Activated CD4-positive, alpha-beta T cell treated with anti-CD3 and anti-CD28 coated beads for 24 hours (primary cell): Measurements from ENCODE around the gene TLE1.
A peak's percentile ranks its signal among the peaks of the same experiment; 100 is the strongest.
"Not testable (repeated sequence)": the region's sequence is repeated elsewhere in the genome, so short reads cannot be mapped to it uniquely, and the experiment has no call there.

Source experiments
- DNase-seq, 2 donors: peaks; one replicate each; pipeline ENCODE4 v3.0.0-alpha.2; 2020; ENCODE audit warnings: low read depth in 2 of 2

Gene TLE1

GRCh38 chr9:81689343-81690175 is at the start of gene TLE1:
TLE1 (minus strand) TSS chr9:81689547; CDS start chr9:81688240, 1,307 bp downstream.
- peak; percentile 52 to 53 for DNase-seq

DNA sequence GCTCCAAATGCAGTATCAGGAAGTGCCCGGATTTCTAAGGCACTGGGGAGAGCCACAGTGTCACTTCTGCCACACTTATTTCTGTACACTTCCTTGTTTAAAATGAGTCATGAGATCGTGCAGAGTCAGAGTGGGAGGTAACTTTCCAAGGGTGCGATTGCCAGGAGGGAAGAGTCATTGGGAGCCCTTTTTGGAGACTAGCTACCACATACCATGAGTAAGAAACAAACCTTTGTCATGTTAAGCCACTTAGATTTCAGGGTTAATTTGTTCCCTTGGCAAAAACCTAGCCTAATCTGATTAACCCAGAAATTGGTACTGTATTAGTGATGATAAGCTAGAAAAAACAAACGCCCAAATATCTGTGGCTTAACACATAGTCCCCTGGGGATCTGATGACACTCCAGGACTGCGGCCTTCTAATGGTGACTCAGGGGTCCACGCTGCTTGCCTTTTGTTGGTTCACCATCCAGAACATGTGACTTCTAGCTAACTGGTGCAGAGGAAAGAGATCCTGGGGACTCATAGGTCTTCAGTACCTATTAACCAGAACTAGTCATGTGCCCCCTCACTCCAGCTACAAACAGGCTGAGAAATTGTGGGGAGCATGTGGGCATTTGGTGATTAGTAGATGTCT is 48.6 kb upstream of the TLE1 start:
- DNase-seq: no peak

DNA sequence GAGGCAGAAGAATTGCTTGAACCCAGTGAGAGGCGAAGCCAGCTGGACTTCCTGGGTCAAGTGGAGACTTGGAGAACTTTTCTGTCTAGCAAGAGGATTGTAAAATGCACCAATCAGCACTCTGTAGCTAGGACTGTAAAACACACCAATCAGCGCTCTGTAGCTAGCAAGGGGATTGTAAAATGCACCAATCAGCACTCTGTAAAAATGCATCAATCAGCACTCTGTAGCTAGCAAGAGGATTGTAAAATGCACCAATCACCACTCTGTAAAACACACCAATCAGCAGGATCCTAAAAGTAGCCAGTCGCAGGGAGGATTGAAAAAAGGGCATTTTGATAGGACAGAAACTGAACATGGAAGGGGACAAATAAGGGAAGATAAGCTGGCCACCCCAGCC is 41.2 kb upstream of the TLE1 start:
- DNase-seq: not testable (repeated sequence)

- no peak for DNase-seq
Observed at GRCh38 chr9:81729135-81729534, 39.8 kb upstream of the TLE1 start.

DNA sequence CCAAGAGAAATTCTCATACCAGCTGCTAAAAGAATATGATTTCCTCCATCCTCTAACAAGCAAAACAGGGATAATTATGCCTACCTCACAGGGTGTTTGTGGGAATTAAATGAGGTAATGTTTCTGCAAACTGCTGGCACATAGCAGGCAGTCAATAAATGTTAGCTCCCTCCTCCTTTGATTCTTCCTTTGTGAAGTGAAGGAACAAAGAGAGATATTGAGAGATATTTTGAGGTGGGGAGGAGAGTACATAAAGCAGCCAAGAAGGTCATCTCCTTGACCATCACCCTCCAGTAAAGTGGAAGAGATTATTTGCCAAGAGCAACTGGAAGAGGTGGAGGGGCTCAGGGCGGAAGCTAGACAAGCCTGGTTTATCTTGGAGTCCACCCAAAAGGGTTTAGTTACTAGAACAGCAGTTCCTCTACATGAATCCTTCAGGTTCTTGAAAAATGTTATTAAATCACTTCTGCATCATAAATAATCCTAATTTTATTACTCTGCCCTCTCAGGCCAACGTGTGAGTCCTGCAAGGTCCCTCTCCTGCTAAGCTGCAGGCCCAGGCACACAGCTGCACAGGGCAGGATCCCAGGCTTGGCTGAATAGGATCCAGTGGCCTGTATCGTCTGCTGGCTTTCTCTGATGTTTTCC is 35.0 kb upstream of the TLE1 start:
- no peak for DNase-seq

DNA sequence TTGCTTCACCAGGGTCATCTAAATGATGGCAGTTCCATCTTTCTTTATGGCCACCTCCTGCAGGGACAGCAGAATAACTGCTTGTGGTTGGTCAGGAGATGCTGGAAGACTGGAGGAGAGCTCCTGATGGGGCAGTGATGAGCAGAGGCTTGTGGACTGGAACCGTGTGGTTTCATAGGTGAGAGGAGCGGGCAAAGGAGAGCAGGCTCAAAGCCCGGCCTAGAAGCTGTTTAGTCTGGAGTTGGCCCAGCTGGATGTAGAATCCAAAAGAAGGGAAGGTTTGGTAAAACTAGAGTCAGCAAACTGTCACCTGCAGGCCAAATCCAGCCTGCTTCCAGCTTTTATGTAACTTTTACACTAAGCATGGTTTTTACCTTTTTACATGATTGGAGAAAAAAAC is 32.9 kb upstream of the TLE1 start:
- DNase-seq: no peak

- DNase-seq: no peak
Observed at GRCh38 chr9:81720450-81721086, 31.2 kb upstream of the TLE1 start.

GRCh38 chr9:81719972-81720371 is 30.6 kb upstream of the TLE1 start:
- no peak for DNase-seq

GRCh38 chr9:81718244-81718643 is 28.9 kb upstream of the TLE1 start:
- DNase-seq: no peak

- no peak for DNase-seq
Observed at GRCh38 chr9:81717747-81718077, 28.4 kb upstream of the TLE1 start.

GRCh38 chr9:81717061-81717746 is 27.9 kb upstream of the TLE1 start:
- no peak for DNase-seq

DNA sequence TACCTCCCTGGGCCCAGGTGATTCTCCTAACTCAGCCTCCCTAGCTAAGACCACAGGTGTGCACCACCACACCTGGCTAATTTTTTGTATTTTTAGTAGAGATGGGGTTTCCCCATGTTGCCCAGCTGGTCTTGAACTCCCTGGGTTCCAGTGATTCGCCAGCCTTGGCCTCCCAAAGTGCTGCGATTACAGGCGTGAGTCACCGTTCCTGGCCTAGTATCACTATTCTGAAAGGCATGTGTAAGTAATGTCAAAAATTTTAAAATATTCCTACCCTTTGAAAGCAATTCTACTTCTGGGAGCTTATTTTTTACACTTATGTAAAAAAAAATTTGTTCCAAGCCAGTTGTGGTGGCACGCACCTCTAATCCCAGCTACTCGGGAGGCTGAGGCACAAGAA is 27.1 kb upstream of the TLE1 start:
- no peak for DNase-seq

DNA sequence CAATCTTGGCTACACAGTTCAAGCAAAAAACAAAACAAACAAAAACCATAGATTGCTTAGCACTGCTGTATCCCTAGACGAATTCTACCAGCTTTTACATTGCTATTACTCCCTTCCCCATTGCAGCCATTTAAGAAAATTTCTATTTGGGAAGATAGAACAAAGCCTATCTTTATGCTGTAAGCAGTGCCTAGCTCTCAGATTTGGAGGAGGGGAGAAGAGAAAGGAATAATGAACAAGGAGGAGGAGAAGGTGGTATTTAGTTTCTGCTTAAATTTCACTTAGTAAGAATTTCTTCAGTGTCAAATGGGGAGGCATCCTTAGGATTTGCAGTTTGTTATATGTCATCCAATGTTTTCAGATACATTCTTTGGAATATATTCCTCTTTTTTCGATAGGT is 16.2 kb upstream of the TLE1 start:
- DNase-seq: no peak

- no peak for DNase-seq
Observed at GRCh38 chr9:81694541-81694940, 5.2 kb upstream of the TLE1 start.

GRCh38 chr9:81693671-81694378 is 4.5 kb upstream of the TLE1 start:
- no peak for DNase-seq

GRCh38 chr9:81690251-81690851 is 1.0 kb upstream of the TLE1 start:
- DNase-seq: no peak

GRCh38 chr9:81689093-81689342 is 329 bp downstream of the TLE1 start:
- DNase-seq: not testable (repeated sequence)

DNA sequence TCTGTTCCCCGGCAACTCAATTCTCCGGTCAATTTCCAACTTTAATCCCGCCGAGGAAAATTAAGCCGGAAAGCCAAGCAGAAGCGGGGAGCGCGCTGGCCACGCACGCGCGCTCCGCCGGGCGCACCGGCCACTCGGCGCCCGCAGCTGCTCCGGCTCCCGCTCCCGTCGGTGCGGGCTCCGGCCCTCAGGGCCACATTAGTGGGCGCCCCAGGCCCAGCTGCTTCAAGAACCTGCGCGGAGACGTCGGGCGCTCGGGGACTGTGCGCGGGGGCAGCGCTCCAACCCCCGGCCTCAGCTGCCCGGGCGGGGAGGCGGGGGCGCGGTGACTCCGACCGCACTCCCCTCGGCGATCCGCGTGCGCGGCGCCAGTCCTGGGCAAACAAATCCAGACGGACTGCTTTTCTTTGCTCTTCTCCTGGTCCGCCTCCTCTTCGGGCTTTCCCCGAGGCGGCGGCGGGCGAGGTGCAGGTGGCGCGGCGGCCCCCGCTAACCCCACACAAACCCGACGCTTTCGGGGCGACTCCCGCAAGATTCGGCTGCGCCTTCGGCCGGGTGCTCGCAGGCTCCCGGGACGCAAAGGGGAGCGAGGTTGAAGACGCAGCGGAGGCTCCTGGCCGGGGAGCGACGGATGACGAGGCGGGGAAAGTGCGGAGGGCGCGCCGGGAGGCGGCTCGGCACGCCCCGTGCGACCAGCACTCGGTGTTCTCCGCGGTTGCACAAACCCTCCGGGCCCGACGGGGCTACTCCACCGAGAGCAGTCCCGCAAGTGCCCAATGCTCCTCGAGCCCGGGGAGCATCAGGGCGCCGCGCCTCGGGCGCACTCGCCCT is 870 bp downstream of the TLE1 start:
- DNase-seq: not testable (repeated sequence)

DNA sequence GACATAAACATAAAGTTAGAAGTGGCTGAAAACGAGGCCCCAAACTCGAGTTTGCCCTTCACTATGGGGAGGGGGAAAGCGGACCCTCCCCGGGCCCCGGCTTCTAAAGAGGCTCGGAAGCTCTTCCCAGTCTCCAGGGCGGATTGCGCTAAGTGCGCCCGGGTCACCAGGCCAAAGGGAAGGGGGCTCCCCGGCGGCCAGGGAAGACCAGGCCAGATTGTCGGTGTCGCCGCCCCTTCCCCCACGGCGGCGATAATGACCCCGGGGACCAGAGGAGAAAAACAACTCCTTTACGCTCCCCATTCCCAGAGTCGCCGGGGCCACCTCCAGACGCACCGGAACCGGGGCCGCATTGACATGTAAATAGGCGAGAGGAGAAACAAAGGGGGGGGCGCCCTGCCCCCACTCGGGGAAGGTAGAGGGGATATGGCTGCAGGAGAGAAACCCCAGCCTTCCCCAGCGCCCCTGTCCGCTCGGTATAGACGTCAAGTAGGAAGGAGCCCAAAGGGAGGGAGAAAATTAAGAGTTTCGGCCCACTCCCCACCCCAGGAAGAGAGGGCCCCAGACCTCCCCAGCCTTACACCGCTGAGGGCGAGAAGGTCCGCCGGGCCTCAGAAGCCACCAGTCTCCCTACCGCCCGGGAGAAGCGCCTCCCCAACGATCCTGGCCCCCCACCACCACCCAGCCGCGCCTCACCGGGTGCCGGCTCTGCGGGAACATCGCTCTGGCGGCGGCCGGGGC is 1.7 kb downstream of the TLE1 start:
- DNase-seq: no peak
